ENCODE measurements around the gene KCNH3.

KCNH3 gene

DNA sequence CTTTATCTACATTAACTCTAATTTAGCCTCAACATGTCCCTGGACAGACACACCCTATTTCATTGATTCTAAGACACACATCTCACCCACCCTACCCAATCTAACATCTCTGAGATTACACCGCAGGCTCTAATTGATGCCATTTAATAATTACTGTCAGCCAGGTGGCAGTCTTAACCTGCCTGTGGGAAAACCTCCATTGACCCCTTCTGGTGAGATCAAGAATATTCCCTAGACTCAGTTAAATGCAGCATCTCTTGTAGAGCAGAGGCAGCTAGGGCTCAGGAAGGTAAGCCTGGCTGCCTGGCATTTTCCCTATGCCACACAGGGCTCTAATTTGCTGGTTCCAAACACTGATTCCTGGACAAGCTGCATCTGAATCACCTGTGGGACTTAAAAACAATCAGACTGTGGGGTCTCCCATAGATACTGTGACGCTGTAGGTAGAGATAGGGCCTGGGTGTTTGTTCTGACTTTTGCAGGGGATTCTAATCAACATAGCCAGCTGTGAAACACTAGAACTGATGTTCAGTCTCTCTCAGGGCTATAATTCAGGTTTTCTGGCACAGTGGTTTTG lies 14.8 kb downstream of the KCNH3 start:
- TF ChIP-seq ZNF266 (tag by site-specific recombination; IDR thresholded peaks at IDR 0.05; ENCODE audit: low read depth) (no peak), ZNF654 (tag by site-specific recombination; IDR thresholded peaks at IDR 0.05; ENCODE audit: low read depth) (peak; percentile 67), ZNF837 (tag by site-specific recombination; IDR thresholded peaks at IDR 0.05) (no peak)
- TF ChIP-seq, protein P1, sequence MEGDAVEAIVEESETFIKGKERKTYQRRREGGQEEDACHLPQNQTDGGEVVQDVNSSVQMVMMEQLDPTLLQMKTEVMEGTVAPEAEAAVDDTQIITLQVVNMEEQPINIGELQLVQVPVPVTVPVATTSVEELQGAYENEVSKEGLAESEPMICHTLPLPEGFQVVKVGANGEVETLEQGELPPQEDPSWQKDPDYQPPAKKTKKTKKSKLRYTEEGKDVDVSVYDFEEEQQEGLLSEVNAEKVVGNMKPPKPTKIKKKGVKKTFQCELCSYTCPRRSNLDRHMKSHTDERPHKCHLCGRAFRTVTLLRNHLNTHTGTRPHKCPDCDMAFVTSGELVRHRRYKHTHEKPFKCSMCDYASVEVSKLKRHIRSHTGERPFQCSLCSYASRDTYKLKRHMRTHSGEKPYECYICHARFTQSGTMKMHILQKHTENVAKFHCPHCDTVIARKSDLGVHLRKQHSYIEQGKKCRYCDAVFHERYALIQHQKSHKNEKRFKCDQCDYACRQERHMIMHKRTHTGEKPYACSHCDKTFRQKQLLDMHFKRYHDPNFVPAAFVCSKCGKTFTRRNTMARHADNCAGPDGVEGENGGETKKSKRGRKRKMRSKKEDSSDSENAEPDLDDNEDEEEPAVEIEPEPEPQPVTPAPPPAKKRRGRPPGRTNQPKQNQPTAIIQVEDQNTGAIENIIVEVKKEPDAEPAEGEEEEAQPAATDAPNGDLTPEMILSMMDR (tag by site-specific recombination; IDR thresholded peaks at IDR 0.05): peak; percentile 86
- no peak overlapping the region for H3K4me3 ChIP-seq (ENCODE audit: low read depth, low read length)
- CTCF ChIA-PET: interaction anchor here (0.5 to 3.7 kb wide), 29 partner anchors 9 to 265 kb away, joined by 3 to 56 read pairs (median 5); partner anchors contain the start of genes KCNH3 and PRPF40B
- no peak overlapping the region for H3K27ac ChIP-seq (ENCODE audit: extremely low read depth, low read depth, low read length)
- peaks cover 0 to 27% of the 10 kb centered on the region in 2 experiments; a peak in 1 of 3 replicates for H3K36me3 ChIP-seq (ENCODE audit: control insufficient read depth in 2 of 2, insufficient read depth in 1 of 2, low read length in 2 of 2)
- H3K4me1 ChIP-seq (ENCODE audit: control insufficient read depth, insufficient read depth, low read length): no peaks in the 10 kb centered on the region
- H3K9me3 ChIP-seq (ENCODE audit: control insufficient read depth, insufficient read depth, low read depth, low read length): no peaks in the 10 kb centered on the region
- POLR2A ChIA-PET: interaction anchor here (1.2 to 1.9 kb wide), 4 partner anchors 9 to 195 kb away, joined by 3 to 8 read pairs (median 5); partner anchors contain the start of gene SPATS2

DNA sequence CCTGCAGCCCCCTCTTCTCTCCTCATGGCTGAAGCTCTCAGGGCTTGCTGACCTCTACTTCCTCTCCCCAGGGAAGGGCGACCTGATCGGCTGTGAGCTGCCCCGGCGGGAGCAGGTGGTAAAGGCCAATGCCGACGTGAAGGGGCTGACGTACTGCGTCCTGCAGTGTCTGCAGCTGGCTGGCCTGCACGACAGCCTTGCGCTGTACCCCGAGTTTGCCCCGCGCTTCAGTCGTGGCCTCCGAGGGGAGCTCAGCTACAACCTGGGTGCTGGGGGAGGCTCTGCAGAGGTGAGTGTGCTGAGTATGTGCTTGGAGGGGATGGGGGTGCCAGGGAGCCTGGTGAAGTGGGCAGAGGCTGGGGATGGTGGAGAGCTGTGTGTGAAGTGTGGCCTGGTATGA lies 15.4 kb downstream of the KCNH3 start:
- H3K4me3 ChIP-seq (ENCODE audit: low read depth, low read length): no peak overlapping the region
- no peak overlapping the region for H3K27ac ChIP-seq (ENCODE audit: extremely low read depth, low read depth, low read length)
- ChIA-PET POLR2A (interaction anchor here (0.5 to 1.9 kb wide), 7 partner anchors 9 to 231 kb away, joined by 3 to 8 read pairs (median 4); partner anchors contain the start of genes MCRS1, SPATS2 and TROAP), CTCF (interaction anchor here (0.5 to 3.7 kb wide), 25 partner anchors 9 to 266 kb away, joined by 3 to 56 read pairs (median 3); partner anchors contain the start of genes KCNH3, PRPF40B and PRPH)
- no peaks in the 10 kb centered on the region for H3K4me1 ChIP-seq (ENCODE audit: control insufficient read depth, insufficient read depth, low read length)
- H3K9me3 ChIP-seq (ENCODE audit: control insufficient read depth, insufficient read depth, low read depth, low read length): no peaks in the 10 kb centered on the region
- peaks cover 0 to 33% of the 10 kb centered on the region in 2 experiments; a peak in 1 of 3 replicates for H3K36me3 ChIP-seq (ENCODE audit: control insufficient read depth in 2 of 2, insufficient read depth in 1 of 2, low read length in 2 of 2)
- TF ChIP-seq, protein P2, sequence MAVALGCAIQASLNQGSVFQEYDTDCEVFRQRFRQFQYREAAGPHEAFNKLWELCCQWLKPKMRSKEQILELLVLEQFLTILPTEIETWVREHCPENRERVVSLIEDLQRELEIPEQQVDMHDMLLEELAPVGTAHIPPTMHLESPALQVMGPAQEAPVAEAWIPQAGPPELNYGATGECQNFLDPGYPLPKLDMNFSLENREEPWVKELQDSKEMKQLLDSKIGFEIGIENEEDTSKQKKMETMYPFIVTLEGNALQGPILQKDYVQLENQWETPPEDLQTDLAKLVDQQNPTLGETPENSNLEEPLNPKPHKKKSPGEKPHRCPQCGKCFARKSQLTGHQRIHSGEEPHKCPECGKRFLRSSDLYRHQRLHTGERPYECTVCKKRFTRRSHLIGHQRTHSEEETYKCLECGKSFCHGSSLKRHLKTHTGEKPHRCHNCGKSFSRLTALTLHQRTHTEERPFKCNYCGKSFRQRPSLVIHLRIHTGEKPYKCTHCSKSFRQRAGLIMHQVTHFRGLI (tag by site-specific recombination; IDR thresholded peaks at IDR 0.05): no peak
- TF ChIP-seq ZSCAN23 (tag by site-specific recombination; IDR thresholded peaks at IDR 0.05) (no peak), ZNF777 (tag by site-specific recombination; IDR thresholded peaks at IDR 0.05; ENCODE audit: borderline replicate concordance) (no peak), KLF16 (tag by site-specific recombination; IDR thresholded peaks at IDR 0.05) (no peak), ZNF843 (tag by site-specific recombination; IDR thresholded peaks at IDR 0.05) (no peak), ZNF223 (tag by site-specific recombination; IDR thresholded peaks at IDR 0.05) (no peak), ZNF610 (tag by site-specific recombination; IDR thresholded peaks at IDR 0.05; ENCODE audit: borderline replicate concordance) (no peak), YY2 (tag by site-specific recombination; IDR thresholded peaks at IDR 0.05) (no peak), ZEB2 (tag by site-specific recombination; IDR thresholded peaks at IDR 0.05) (no peak), ZNF768 (tag by site-specific recombination; IDR thresholded peaks at IDR 0.05) (no peak)
- TF ChIP-seq, protein P3, sequence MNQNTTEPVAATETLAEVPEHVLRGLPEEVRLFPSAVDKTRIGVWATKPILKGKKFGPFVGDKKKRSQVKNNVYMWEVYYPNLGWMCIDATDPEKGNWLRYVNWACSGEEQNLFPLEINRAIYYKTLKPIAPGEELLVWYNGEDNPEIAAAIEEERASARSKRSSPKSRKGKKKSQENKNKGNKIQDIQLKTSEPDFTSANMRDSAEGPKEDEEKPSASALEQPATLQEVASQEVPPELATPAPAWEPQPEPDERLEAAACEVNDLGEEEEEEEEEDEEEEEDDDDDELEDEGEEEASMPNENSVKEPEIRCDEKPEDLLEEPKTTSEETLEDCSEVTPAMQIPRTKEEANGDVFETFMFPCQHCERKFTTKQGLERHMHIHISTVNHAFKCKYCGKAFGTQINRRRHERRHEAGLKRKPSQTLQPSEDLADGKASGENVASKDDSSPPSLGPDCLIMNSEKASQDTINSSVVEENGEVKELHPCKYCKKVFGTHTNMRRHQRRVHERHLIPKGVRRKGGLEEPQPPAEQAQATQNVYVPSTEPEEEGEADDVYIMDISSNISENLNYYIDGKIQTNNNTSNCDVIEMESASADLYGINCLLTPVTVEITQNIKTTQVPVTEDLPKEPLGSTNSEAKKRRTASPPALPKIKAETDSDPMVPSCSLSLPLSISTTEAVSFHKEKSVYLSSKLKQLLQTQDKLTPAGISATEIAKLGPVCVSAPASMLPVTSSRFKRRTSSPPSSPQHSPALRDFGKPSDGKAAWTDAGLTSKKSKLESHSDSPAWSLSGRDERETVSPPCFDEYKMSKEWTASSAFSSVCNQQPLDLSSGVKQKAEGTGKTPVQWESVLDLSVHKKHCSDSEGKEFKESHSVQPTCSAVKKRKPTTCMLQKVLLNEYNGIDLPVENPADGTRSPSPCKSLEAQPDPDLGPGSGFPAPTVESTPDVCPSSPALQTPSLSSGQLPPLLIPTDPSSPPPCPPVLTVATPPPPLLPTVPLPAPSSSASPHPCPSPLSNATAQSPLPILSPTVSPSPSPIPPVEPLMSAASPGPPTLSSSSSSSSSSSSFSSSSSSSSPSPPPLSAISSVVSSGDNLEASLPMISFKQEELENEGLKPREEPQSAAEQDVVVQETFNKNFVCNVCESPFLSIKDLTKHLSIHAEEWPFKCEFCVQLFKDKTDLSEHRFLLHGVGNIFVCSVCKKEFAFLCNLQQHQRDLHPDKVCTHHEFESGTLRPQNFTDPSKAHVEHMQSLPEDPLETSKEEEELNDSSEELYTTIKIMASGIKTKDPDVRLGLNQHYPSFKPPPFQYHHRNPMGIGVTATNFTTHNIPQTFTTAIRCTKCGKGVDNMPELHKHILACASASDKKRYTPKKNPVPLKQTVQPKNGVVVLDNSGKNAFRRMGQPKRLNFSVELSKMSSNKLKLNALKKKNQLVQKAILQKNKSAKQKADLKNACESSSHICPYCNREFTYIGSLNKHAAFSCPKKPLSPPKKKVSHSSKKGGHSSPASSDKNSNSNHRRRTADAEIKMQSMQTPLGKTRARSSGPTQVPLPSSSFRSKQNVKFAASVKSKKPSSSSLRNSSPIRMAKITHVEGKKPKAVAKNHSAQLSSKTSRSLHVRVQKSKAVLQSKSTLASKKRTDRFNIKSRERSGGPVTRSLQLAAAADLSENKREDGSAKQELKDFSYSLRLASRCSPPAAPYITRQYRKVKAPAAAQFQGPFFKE (tag by site-specific recombination; IDR thresholded peaks at IDR 0.05; ENCODE audit: borderline replicate concordance): no peak

Measured in HEK293 (cell line).